NOMO-1 treated with dmso at 0.1 percent for 144 hours (cell line): ENCODE results near the gene SNTN.
"Not testable (repeated sequence)": the region's sequence is repeated elsewhere in the genome, so short reads cannot be mapped to it uniquely, and the experiment has no call there.

Experiments
- DNase-seq: peaks from one replicate; lab custom pipeline; 2025; ENCODE audit not compliant: unreplicated experiment; lab: John Stamatoyannopoulos, UW

SNTN gene

DNA sequence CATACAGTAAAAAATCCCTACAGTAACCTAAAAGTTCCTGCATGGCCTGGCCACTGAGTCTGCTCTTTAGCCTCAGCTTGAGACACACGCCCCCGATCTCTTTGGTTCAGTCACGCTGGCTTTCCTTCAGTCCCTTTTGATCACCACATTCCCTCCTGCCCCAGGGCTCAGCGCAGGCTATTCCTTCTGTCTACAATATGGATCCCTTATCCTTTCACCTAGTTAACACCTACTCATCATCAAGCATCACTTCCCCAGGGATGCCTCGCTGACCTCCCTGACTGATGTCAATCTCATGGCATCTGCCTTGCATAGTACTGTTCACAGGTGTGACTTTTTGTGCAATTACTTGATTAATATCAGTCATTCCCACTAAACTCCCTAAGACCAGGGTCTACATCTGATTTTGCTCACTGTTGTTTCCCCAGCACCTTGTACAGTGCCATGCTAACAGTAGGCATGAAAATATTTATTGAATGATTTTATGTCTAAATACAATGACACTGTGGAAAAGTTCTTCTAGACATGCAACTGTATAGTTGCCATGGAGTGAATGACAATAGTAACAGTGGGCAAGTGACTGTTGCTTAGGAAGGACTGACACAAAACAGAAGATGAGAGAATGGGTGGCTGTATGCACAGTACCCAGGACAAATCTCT is at the start of gene SNTN:
Gene SNTN (plus strand): TSS at position 610 of the 660 bp plus-strand sequence. CDS start 13 bp downstream, at position 623.
- no peak for DNase-seq

DNA sequence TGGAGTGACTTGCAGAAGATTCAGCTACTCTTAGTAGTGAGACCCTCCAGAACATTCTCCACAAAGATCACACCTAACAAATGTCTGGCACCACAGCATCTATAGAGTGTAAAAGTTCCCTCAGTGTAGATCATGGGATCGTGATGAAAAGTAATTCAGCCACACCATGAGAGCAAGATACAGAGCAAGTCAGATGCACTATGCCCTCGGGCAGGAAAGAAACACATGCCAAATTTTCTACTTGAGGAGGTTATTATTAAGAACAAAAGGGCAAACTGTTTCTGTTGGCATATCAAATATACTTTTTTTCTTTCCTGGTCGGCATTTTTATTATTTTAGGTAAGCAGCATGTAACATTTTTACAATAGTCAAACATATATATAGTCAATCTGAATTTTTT is 44.8 kb upstream of the SNTN start:
- DNase-seq = no peak

DNA sequence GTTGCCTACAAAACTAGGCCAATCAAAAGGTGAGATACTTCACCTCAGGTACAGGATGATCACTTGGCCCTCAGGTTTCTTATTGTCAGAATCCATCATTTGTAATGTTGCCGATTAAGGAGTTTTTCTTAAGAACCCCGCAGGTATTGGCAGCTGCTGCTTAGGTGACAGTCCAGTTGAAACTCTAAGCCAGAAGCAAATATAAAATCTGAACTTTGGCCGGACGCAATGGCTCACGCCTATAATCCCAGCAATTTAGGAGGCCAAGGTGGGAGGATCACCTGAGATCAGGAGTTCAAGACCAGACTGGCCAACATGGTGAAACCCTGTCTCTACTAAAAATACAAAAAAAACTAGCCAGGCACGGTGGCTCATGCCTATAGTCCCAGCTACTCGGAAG is 43.1 kb upstream of the SNTN start:
- DNase-seq = no peak

DNA sequence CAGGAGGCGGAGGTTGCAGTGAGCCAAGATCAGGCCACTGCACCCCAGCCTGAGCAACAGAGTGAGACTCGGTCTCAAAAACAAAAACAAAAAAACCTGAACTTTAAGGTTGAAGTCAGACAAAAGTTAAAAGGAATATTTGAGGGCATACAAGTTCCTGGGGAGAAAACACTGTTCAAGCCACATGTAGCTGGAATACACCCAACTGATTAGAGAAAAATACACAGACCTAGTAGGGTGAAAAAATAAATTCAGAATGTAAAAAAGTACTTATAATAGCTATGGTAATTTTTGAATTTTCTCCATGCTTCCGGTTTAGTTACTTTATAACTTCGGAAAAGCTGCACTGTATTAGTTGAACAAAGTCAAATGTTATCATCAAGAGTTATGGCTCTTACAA is 42.6 kb upstream of the SNTN start:
- DNase-seq = no peak

DNA sequence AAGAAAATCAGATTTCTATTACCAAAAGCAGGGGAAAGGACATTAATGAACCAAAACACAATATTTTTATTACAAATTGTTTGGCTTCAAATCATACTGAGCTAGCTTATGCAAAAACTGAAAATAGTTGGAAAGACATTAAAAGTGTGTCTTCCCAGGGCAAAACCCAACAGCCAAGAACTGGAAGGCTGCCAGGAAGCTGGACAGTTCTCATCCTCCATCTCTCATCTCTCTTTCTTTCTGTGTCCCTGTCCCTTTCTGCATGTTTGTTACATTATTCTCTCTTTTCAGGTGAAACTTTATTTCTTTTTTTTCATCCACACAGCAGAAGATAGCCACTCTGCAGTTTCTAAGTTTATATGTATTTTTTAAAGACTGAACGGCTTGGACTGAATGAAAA is 41.1 kb upstream of the SNTN start:
- DNase-seq = no peak

DNA sequence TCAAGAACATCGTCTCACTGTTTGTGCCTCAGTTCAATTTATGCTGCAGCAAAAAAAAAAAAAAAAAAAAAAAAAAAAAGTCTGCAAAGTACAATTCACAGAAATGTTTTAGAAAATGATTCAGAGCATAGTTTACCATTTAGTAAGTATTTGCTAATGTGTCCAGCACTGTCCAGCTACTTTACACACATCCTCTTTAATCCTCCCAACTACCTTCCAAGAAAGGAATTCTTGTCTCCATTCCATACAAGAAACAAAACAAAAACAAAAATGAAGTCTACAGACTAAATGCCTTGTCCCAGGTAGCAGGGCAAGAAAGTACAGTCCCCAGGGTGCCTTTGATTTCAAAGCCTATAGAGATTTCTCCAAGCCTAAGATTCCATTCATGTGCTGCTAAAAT is 38.9 kb upstream of the SNTN start:
- DNase-seq = no peak

DNA sequence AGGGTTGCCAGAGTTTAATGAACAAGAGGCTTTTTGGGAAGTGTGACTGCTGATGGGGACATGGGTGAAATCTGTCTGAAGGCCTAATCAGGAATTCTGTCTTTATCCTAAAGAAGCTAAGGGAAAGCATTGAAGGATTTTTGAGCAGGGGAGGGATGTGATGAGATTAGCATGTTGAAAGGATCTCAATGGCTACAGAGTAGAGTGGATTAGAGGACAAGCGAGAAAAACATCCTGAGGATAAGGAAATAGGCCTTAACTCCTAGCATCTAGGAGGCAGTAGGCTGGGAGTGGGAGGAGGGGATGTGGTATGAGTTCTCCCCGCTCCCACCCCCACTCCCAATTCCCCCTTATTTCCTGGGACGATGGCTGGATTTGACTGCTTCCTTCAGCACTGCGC is 35.1 kb upstream of the SNTN start:
- no peak for DNase-seq

DNA sequence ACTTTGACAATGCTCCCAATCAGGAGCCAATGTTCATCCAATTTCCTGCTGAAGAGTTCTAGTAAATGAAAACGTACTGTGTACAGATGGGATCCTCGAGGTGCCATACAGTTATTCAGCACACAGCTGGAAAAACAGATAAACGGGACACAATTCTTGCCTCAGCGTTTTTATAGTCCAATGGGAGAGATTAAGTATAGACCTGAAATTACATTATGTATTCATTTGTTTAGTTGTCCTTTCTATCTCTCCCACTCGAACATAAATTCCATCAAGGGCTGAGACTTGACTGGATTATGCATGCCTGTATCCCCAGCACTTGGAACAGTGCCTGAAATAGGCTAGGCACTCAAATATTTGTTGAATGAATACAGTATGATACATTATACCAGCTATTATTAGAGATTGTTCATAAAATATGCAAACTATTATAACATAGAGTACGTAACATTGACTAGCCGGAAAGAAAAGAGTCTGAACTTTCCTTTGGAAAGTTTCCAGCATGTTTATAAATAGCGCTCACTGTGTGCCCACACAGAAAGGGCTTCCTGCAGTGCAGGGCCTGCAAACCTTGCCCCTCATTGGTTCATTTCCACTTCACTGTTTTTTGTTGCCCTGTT is 27.4 kb upstream of the SNTN start:
- DNase-seq = no peak

DNA sequence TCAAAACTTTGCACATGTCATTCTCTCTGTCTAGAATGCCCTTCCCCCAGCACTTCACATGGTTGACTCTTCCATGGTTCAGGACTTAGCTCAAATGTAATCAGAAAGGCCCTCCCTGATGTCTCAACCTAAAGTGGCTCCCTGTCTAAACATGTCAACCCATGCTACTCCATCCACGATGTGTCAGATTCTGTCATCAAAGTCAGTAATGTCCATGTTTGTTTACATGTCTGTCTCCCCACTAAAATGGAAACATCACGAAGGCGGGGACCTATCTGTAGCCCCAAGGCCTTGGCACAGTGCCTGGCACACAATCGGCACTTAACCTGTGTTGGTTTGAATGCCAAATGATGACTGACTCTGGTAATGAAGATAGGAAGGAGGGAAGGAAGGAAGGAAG is 20.8 kb upstream of the SNTN start:
- no peak for DNase-seq

DNA sequence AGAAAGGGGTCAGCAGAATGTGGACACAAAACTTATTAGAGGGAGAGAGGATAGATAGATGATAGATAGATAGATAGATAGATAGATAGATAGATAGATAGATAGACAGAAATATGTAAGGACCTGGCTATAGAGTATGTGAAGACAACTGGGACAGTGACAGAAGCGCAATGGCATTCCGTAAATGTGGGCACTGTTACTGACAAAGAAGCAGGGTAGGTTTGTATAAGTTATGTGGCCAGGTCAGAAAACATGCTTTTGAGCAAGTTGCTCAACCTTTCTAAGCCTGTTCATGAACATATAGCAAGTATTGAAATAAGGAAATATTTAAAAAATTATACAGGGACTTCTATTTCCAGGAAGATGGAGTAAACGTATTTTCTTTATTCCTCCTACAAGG is 17.3 kb upstream of the SNTN start:
- no peak for DNase-seq

DNA sequence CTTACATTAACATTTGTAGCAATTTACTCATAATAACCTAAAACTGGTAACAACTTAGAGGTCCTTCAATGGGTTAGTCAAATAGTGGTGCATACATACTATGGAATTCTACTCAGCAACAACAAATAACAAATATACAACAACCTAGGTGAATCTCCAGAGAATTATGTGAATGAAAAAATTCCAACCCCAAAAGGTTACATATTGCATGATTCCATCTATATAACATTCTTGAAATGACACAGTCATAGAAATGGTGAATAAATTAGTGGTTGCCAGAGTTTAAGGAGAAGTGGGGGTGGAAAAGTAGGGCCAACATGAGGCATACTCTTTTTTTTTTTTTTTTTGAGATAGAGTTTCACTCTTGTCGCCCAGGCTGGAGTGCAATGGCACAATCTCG is 12.7 kb upstream of the SNTN start:
- DNase-seq = no peak

DNA sequence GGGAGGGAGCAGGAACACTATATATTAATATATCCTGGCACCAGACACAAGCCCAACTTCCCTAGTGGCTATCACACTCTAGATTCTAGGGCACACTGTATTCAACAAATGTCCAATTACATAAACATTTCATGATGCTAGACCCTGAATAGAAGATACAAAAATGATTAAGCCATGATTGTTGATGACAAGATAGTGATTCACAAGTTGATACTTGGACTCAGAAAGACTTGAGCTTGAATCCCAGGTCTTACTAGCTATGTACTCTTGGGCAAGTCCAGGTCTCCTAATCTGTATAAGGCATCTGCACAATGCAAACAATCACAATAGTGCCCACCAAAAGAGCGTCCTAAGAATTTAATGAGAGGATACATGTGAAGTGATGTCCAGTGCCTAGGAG is 10.0 kb upstream of the SNTN start:
- DNase-seq = no peak

DNA sequence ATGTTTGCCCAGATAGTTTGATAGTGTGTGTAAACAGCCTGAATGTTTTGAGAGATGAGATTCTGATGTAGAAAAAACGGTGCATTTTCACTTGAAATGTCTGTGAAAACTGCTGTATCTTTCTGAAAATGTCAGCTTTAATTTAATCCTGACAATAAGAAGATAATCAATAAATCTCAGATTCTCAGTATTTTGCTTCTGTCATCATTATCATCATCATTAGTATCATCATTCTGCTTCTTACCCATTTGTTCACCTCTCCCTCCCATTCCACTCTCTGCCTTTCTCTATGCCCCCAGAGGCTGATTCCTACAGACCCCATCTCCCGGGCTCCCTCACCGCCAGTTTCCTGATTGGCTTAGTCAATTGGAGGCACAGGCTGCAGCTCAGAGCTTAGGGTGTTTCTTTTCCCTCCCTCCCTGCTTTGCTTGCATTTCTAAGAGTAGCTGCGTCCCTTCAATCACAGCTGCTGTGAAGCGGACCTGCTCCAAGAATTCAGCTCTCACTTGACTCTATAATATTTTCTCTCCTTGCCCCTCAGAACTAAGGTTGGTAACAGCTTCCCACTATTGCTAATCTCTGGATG is 8.2 kb upstream of the SNTN start:
- no peak for DNase-seq

DNA sequence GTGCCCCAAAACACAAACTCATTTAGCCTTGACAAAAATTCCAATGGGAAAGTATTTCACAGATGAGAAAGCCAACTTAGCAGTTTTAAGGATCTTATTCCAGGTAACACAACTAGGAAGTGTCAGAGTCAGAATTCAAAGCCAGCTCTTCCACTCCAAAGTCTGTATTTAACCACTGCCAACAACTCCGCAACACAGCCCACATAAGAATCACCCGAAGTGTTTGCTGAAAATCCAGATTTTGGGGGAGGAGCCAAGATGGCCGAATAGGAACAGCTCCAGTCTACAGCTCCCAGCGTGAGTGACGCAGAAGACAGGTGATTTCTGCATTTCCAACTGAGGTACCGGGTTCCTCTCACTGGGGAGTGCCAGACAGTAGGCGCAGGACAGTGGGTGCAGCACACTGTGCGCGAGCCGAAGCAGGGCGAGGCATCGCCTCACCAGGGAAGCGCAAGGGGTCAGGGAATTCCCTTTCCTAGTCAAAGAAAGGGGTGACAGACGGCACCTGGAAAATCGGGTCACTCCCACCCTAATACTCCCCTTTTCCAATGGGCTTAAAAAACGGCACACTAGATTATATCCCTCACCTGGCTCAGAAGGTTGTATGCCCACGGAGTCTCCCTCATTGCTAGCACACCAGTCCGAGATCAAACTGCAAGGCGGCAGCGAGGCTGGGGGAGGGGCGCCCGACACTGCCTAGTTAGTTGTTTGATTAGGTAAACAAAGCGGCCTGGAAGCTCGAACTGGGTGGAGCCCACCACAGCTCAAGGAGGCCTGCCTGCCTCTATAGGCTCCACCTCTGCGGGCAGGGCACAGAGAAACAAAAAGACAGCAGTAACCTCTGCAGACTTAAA is 7.3 kb upstream of the SNTN start:
- not testable (repeated sequence) for DNase-seq

DNA sequence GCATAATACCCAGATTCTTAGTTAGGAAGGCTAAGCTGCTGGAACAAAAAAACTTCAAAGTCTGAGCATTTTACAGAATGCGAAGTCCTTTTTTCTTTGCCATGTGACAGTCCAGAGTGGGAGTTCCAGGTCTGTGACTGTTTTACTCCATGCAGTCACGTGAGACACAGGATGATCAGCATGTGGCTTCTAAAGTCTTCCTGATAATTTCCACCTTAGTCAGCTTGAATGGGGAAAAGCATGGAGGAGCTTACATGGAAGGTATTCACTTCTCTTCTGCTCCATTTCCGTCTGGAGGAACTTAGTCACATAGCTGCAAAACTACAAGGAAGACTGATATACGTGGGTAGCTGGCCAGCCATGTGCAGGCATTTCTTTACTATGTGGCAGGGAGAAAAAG is 1.7 kb downstream of the SNTN start:
- no peak for DNase-seq

DNA sequence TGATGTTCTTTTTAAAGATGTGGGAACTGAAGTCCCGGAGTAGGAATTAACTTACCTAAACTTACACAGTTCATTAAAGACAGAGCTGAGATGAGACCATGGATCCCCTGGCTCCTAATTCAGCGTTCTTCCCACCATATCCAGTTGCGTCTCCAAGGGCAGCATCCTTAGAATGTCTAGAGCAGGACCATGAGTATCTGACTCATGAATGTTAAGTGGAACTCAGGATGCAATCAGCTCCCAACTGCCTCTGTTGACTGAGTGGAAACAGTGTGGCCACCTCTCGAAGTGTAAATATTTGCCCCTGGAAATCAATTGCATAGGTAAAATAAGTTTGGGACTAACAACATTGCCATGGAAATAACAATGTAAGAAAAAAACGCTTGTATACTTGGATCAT is 2.5 kb downstream of the SNTN start:
- no peak for DNase-seq

DNA sequence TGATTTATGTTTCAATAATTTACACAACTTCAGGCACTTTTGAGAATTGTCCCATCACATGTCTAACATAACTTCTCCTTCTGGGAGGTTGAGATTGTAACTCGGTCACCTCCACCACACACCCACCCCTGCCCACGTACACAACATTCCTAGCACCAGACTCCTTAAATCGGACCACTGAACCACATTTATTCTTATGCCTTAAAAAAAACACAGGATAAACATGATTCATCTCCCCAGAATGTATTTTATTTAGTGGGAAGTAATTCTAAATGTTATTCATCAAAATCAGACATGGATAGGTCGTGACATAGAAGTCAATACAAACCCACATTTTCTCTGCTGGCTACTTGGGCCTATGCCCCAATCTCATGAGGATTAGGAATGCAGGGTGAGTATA is 3.0 kb downstream of the SNTN start:
- no peak for DNase-seq

DNA sequence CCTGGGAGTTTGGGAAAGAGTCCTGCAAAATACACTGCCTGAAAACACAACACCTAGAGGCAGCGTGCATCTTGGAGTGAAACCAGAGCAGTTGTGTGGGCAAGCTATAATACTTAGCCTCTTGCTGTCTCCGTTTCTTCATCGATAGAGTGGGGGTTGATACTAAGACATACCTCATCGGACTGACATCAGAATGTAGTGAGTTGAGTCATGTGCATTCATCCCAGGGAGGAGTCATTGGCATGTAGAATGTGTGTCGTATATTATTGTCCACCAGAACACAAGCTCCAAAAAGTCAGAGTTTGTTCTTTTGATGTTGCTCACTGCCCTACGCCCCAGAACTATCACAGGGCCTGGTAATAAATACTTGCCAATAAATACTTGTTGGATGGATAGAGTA is 4.3 kb downstream of the SNTN start:
- no peak for DNase-seq

DNA sequence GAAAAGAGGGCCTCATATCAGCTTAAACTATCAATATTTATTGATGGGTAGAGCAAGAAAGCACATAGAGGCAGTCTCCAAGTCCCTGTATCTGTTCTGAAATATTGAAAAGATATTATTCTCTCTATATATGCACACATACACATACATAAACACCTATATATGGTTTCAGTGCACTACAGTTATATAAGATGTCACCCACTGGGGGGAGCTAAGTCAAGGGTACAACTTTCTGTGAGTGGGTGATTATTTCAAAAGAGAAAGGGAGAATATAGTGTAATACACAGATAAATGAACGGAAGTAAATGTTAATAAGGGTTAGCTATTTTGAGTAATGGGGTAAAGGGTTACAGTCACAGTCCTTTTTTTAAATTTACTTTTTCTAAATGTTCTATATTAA is 8.8 kb downstream of the SNTN start:
- DNase-seq = no peak

DNA sequence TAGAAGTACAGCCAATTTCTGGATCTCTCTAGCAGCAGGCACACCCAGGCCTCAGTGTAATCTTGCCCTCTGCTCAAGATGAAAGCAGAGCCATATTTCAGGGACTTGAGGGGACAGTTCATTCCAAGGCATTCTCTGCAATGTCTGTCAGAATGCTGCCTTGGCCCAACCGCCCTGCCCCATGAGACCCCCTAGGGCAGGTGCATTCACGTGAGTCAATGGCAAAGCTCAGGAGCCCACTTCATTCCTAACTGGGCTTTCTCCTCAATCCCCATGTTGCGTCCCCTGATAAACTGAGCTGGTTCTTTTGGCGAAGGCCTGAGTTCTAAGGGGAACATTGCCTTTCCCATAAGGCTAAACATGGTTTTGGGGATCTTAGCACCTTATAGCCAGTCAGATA is 9.5 kb downstream of the SNTN start:
- no peak for DNase-seq

DNA sequence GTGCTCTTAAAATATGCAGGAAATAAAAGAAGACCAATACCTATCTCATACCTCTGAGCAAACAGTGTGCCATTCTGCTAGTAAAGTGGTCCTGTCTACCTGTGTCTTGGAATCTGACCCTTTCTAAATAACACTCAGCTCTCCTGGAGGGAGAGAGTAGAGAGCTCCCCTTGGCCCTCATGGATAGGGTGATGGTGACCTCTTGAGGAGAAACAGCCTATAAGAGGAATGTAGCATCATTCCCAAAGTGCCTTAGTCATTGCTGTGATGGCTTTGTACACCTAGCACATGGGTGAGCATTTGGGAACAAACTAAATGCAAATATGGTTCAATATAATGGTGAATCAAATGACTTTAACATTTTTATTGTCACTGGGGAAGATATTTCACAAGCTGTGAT is 10.0 kb downstream of the SNTN start:
- no peak for DNase-seq

DNA sequence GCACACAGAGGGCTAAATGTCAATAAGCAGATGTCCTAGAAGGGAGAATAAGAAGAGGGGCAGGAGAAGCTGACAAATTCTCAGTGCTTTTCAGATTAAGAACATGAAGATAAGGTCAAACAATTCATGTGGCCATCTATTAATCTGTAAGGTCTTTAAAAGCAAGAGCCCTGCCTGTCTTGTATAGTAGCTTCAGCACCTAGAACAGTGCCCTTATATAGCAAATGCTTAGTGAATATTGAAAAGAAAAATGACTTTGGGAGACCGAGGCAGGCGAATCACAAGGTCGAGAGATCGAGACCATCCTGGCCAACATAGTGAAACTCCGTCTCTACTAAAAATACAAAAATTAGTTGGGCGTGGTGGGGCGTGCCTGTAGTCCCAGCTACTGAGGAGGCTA is 18.1 kb downstream of the SNTN start:
- no peak for DNase-seq
